Measurements from ENCODE around the gene HLTF. TPM values are rescaled to one million over a fixed set of nuclear protein-coding genes. Genes with fewer than 3 reads are reported as not detected.

HLTF gene
- total RNA-seq, 4 donors from 2014 or later, result 13.3 to 26.2 (median 19.4) TPM

DNA sequence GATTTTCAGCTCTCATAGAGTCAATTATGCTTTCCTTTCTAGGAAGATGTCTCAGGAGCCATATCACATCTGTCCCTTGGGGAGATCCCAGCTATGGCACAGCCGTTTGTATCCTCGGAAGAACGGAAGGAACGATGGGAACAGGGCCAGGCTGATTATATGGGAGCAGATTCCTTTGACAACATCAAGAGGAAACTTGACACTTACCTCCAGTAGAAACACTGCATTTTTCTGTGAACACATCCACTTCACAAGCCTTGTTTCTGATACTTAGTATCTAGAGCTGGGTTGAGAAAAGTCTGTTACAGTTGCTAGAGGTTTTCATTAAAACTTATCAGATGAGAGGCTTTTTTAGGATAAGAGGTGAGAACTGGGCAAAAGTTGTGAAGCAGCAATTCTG lies 59.6 kb downstream of the HLTF start:
- no peak overlapping the region for H3K4me3 ChIP-seq
- 56% methylated on average over 4 of the region's 4 CpGs for WGBS
- H3K4me1 ChIP-seq, result peaks cover 0 to 29% (median 21%) of the 10 kb centered on the region in 4 donors
- H3K27ac ChIP-seq (replicated peaks in 1 of 4), result peak overlapping the region in 1 of 4 donors; percentile 7
- H3K9me3 ChIP-seq, result peaks cover 0 to 6% (median 0%) of the 10 kb centered on the region in 4 donors
- H3K36me3 ChIP-seq, result peaks cover 15 to 75% (median 56%) of the 10 kb centered on the region in 4 donors
- intact Hi-C loops (cut with DNase I), result no loop called here
- DNase-seq (ENCODE audit: extremely low spot score), result no peak
- TF ChIP-seq POLR2AphosphoS5 (IDR thresholded peaks at IDR 0.05) (no peak), EP300 (IDR thresholded peaks at IDR 0.05) (no peak), POLR2A (IDR thresholded peaks at IDR 0.05; ENCODE audit: low read depth) (no peak)
- TF ChIP-seq, protein P1, sequence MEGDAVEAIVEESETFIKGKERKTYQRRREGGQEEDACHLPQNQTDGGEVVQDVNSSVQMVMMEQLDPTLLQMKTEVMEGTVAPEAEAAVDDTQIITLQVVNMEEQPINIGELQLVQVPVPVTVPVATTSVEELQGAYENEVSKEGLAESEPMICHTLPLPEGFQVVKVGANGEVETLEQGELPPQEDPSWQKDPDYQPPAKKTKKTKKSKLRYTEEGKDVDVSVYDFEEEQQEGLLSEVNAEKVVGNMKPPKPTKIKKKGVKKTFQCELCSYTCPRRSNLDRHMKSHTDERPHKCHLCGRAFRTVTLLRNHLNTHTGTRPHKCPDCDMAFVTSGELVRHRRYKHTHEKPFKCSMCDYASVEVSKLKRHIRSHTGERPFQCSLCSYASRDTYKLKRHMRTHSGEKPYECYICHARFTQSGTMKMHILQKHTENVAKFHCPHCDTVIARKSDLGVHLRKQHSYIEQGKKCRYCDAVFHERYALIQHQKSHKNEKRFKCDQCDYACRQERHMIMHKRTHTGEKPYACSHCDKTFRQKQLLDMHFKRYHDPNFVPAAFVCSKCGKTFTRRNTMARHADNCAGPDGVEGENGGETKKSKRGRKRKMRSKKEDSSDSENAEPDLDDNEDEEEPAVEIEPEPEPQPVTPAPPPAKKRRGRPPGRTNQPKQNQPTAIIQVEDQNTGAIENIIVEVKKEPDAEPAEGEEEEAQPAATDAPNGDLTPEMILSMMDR (IDR thresholded peaks at IDR 0.05), result no peak
- H3K27me3 ChIP-seq, result no peaks in the 10 kb centered on the region

DNA sequence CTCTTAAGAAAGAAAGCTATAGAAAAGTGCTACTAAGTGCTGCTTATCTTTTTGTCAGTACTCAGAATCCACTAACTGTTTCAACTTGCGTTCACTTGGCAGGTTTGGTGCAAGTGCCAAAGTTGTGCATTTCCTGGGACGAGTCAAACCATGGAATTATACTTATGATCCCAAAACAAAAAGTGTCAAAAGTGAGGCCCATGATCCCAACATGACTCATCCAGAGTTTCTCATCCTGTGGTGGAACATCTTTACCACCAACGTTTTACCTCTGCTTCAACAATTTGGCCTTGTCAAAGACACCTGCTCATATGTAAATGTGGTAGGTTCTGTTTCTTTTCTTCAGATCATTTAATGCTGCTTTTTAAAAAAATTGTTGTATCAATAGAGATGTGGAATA lies 62.4 kb downstream of the HLTF start:
- 88% methylated on average over 3 of the region's 3 CpGs for WGBS
- TF ChIP-seq POLR2AphosphoS5 (IDR thresholded peaks at IDR 0.05) (no peak), EP300 (IDR thresholded peaks at IDR 0.05) (no peak), POLR2A (IDR thresholded peaks at IDR 0.05; ENCODE audit: low read depth) (no peak)
- TF ChIP-seq, protein P1 (IDR thresholded peaks at IDR 0.05), result no peak
- Histone ChIP-seq H3K9me3 (peaks cover 0 to 6% (median 0%) of the 10 kb centered on the region in 4 donors), H3K27me3 (no peaks in the 10 kb centered on the region), H3K27ac (replicated peaks in 1 of 4) (no peak overlapping the region), H3K4me3 (no peak overlapping the region), H3K4me1 (peaks cover 16 to 37% (median 34%) of the 10 kb centered on the region in 4 donors), H3K36me3 (peaks cover 15 to 97% (median 60%) of the 10 kb centered on the region in 4 donors)
- intact Hi-C loops (cut with DNase I), result no loop called here
- no peak for DNase-seq (ENCODE audit: extremely low spot score)

DNA sequence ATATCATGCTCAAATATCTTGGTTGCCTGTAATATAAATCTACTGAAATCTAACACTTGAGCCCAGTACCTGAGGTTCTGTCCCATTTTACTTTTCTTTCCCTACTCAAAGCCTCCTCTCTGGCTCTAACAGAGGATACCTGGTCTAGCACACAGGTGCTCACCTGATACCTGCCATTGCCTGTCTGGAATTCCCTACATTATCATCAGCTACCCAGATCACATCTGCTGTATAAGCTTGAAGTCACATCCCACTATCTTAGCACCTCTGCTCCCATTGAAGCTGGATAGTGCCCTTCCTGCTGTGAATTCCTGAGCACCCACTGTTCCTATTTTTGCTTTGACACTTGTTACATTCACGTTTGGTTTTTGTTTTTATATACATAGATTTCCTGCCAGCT lies 64.5 kb downstream of the HLTF start:
- Histone ChIP-seq H3K9me3 (peaks cover 0 to 6% (median 0%) of the 10 kb centered on the region in 4 donors), H3K4me1 (peaks cover 35 to 58% (median 54%) of the 10 kb centered on the region in 4 donors), H3K4me3 (no peak overlapping the region), H3K27ac (replicated peaks in 1 of 4) (peak overlapping the region in 1 of 4 donors; percentile 24), H3K27me3 (no peaks in the 10 kb centered on the region), H3K36me3 (peaks cover 15 to 84% (median 45%) of the 10 kb centered on the region in 4 donors)
- intact Hi-C loops (cut with DNase I), result no loop called here
- TF ChIP-seq, protein P1 (IDR thresholded peaks at IDR 0.05), result no peak
- TF ChIP-seq POLR2A (IDR thresholded peaks at IDR 0.05; ENCODE audit: low read depth) (no peak), EP300 (IDR thresholded peaks at IDR 0.05) (no peak), POLR2AphosphoS5 (IDR thresholded peaks at IDR 0.05) (no peak)
- DNase-seq (ENCODE audit: extremely low spot score), result no peak
- WGBS, result 32% methylated on average over 1 of the region's 1 CpG

DNA sequence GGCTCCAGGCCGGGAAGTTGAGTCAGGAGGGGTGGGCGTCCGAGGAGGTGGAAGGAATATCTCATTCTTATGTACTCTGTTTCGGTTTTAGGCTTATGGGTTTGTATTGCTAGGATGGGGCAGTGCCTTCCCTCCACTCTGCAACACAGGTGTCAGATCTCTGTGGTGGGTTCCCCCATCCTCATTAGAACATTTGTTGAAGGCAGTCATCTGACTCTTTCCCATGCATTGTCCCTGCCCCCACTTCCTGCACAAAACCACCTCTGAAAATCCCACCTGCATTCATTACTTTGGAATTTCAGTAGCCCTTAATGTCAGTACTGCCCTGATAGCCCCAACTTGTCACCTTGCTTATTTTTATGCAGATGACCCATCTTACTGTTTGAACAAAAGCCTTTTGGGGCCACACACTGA lies 65.5 kb downstream of the HLTF start:
- Histone ChIP-seq H3K27me3 (no peaks in the 10 kb centered on the region), H3K4me1 (peaks cover 41 to 68% (median 64%) of the 10 kb centered on the region in 4 donors), H3K9me3 (peaks cover 0 to 6% (median 0%) of the 10 kb centered on the region in 4 donors), H3K4me3 (no peak overlapping the region), H3K27ac (replicated peaks in 1 of 4) (peak overlapping the region in 3 of 4 donors; percentile 46 to 61 (median 55)), H3K36me3 (peaks cover 15 to 74% (median 38%) of the 10 kb centered on the region in 4 donors)
- no peak for TF ChIP-seq EP300 (IDR thresholded peaks at IDR 0.05)
- TF ChIP-seq POLR2A (IDR thresholded peaks at IDR 0.05; ENCODE audit: low read depth), result no peak
- TF ChIP-seq POLR2AphosphoS5 (IDR thresholded peaks at IDR 0.05), result no peak
- TF ChIP-seq, protein P1 (IDR thresholded peaks at IDR 0.05), result no peak
- intact Hi-C loops (cut with DNase I), result no loop called here
- 88% methylated on average over 4 of the region's 4 CpGs for WGBS
- DNase-seq (ENCODE audit: extremely low spot score), result no peak

Data from esophagus muscularis mucosa (tissue), 4 donors.